Left ventricle myocardium inferior (tissue), 1 donor: ENCODE data around the gene WSCD2. TPM values are rescaled to one million over a fixed set of nuclear protein-coding genes. Genes with fewer than 3 reads are reported as not detected.

Experiments used
- DNase-seq: peaks from one replicate; pipeline ENCODE4 v3.0.0-alpha.2; 2020
- H3K27ac ChIP-seq: fragments of 200-600 bp; replicated peaks from 2 replicates; pipeline ENCODE4 v1.8.0; 2021
- H3K27me3 ChIP-seq: fragments of 200-600 bp; 2 replicates; pipeline ENCODE4 v1.8.0; 2021; ENCODE audit warnings: low read depth
- H3K36me3 ChIP-seq: fragments of 200-600 bp; 2 replicates; pipeline ENCODE4 v1.8.0; 2021
- H3K4me1 ChIP-seq: fragments of 200-600 bp; 2 replicates; pipeline ENCODE4 v1.8.0; 2021
- H3K4me3 ChIP-seq: fragments of 200-600 bp; 2 replicates; pipeline ENCODE4 v1.8.0; 2021; ENCODE audit warnings: mild to moderate bottlenecking, moderate library complexity
- H3K9me3 ChIP-seq: fragments of 200-600 bp; replicated peaks from 2 replicates; pipeline ENCODE4 v1.8.0; 2021
- CTCF ChIP-seq: fragments of 200-600 bp; IDR thresholded peaks from 2 replicates; pipeline ENCODE4 v1.8.0; 2021; ENCODE audit warnings: antibody characterized with exemption, mild to moderate bottlenecking, borderline replicate concordance
- intact Hi-C: fragments of 100-400 bp; cut with micrococcal nuclease; formaldehyde crosslinking; loops from one replicate; pipeline ENCODE4 v1.11.0; 2022
- total RNA-seq: library from RNA; stranded (reverse); fragmentation: NEBNext Ultra II Directional; extraction: Animal tissue kit (Norgen Biotek cat#: 25700); gene quantifications from one replicate; pipeline ENCODE4 v1.2.1, GENCODE V29; 2021
- donor health status: DM: no; HTN: yes; CAD: no; lungs with severe emphysema.

WSCD2 gene
- total RNA-seq, 1 donor from 2014 or later = 0.14 TPM

DNA sequence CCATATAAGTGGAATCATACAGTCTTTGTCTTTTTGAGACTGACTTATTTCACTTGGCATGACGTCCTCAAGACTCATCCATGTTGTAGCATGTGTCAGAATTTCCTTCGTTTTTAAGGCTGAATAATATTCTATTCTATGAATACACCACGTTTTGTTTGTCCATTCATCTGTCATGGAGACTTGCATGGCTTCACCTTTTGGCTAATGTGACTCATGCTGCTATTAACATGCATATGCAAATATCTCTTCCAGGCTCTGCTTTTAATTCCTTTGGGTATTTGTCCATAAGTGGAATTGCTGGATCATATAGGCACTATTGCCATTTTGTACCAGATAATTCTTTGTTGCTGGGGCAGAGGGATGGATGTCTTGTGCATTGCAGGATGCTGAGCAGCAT, 19.6 kb upstream of the WSCD2 start:
- DNase-seq = no peak
- no peak overlapping the region for H3K27ac ChIP-seq
- TF ChIP-seq CTCF = no peak

GRCh38 chr12:108109954-108110353, 19.1 kb upstream of the WSCD2 start:
- peaks cover 17% of the 10 kb centered on the region for H3K27me3 ChIP-seq
- H3K9me3 ChIP-seq = no peaks in the 10 kb centered on the region
- DNase-seq = no peak
- H3K4me3 ChIP-seq = no peak overlapping the region
- no peak overlapping the region for H3K27ac ChIP-seq
- TF ChIP-seq CTCF = no peak
- H3K4me1 ChIP-seq = peaks cover 5% of the 10 kb centered on the region
- intact Hi-C loops = no loop called here
- no peaks in the 10 kb centered on the region for H3K36me3 ChIP-seq

More for the DNA sequence above, 19.6 kb upstream of the WSCD2 start:
- peaks cover 5% of the 10 kb centered on the region for H3K4me1 ChIP-seq
- intact Hi-C loops = no loop called here
- peaks cover 22% of the 10 kb centered on the region for H3K27me3 ChIP-seq
- no peaks in the 10 kb centered on the region for H3K36me3 ChIP-seq
- no peak overlapping the region for H3K4me3 ChIP-seq
- no peaks in the 10 kb centered on the region for H3K9me3 ChIP-seq

GRCh38 chr12:108110844-108111243, 18.2 kb upstream of the WSCD2 start:
- Histone ChIP-seq H3K9me3 (no peaks in the 10 kb centered on the region), H3K4me1 (peaks cover 5% of the 10 kb centered on the region), H3K27ac (no peak overlapping the region), H3K27me3 (peaks cover 10% of the 10 kb centered on the region), H3K4me3 (no peak overlapping the region), H3K36me3 (no peaks in the 10 kb centered on the region)
- no peak for DNase-seq
- intact Hi-C loops = no loop called here
- no peak for TF ChIP-seq CTCF

GRCh38 chr12:108112832-108113556, 16.1 kb upstream of the WSCD2 start:
- Histone ChIP-seq H3K4me3 (no peak overlapping the region), H3K9me3 (no peaks in the 10 kb centered on the region), H3K4me1 (peaks cover 5% of the 10 kb centered on the region), H3K27ac (no peak overlapping the region), H3K36me3 (no peaks in the 10 kb centered on the region), H3K27me3 (peaks cover 15% of the 10 kb centered on the region)
- no peak for DNase-seq
- TF ChIP-seq CTCF = peak; percentile 37
- intact Hi-C loops = no loop called here

DNA sequence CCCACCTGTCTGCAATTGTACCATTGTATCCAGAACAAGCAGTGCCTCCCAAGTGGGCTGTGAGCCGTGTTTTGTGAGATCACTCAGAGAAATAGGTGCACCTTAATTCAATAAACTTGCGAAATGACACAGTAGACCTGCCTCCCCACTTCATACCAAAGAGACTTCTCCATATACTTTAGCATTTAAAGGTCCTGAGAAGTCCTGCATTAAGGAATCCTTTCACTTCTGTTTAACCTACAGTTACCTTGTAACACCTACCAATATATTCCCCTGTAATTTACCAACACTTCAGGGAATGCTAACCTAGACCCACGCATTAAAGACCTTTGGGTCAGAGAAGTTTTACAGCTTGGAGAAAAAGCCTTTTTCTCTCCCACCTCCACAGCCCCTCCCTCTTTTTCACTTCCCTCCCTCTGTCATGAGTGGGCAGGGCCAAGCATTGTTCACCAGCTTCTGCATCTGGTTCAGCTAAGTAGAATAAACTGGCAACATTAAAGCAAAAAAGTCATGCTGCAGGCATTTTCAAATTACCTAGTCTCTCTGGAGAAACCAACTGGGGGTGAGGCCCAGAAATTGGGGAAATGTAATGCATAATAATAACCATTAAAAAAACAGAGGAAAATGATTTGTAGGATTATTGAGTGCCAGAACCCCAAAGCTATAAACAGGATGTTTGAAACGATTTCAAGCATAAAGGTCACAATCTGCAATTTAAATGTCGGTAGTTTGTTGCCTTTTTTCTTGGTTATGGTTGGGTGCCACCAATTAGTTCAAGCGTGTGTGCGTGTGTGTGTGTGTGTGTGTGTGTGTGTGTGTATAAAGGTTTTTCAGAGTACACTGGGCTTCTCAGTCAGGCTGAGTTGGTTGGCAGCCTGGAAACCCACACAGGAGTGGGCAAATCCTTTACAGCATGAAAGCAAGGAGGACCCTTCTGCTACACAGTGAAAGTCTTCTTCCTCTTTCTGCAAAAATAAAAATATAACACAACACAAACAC, 13.7 kb upstream of the WSCD2 start:
- H3K4me1 ChIP-seq = peaks cover 5% of the 10 kb centered on the region
- intact Hi-C loops = no loop called here
- no peak overlapping the region for H3K4me3 ChIP-seq
- H3K27me3 ChIP-seq = peaks cover 23% of the 10 kb centered on the region
- no peak for TF ChIP-seq CTCF
- no peak for DNase-seq
- no peak overlapping the region for H3K27ac ChIP-seq
- no peaks in the 10 kb centered on the region for H3K36me3 ChIP-seq
- H3K9me3 ChIP-seq = no peaks in the 10 kb centered on the region
